Measurements from ENCODE around the gene REPS2. TPM values are rescaled to one million over a fixed set of nuclear protein-coding genes. Genes with fewer than 3 reads are reported as not detected.
A peak's percentile ranks its signal among the peaks of the same experiment; 100 is the strongest.
"Not testable (repeated sequence)": the region's sequence is repeated elsewhere in the genome, so short reads cannot be mapped to it uniquely, and the experiment has no call there.

REPS2 gene
- total RNA-seq, 2 donors from 2014 or later: 15.8 to 19.7 TPM

GRCh38 chrX:16953606-16954211 lies 7.3 kb downstream of the REPS2 start:
- intact Hi-C loops (cut with DNase I): no loop called here
- DNase-seq (no peak), ATAC-seq (peak; percentile 64)
- H3K4me1 ChIP-seq: peaks cover 23% of the 10 kb centered on the region
- no peak overlapping the region for H3K4me3 ChIP-seq
- no peaks in the 10 kb centered on the region for H3K27me3 ChIP-seq
- 32 to 35% methylated on average over 7 of the region's 7 CpGs for WGBS, 2 donors
- no peaks in the 10 kb centered on the region for H3K9me3 ChIP-seq
- no peak for TF ChIP-seq POLR2A (IDR thresholded peaks at IDR 0.05)
- TF ChIP-seq, protein P1, sequence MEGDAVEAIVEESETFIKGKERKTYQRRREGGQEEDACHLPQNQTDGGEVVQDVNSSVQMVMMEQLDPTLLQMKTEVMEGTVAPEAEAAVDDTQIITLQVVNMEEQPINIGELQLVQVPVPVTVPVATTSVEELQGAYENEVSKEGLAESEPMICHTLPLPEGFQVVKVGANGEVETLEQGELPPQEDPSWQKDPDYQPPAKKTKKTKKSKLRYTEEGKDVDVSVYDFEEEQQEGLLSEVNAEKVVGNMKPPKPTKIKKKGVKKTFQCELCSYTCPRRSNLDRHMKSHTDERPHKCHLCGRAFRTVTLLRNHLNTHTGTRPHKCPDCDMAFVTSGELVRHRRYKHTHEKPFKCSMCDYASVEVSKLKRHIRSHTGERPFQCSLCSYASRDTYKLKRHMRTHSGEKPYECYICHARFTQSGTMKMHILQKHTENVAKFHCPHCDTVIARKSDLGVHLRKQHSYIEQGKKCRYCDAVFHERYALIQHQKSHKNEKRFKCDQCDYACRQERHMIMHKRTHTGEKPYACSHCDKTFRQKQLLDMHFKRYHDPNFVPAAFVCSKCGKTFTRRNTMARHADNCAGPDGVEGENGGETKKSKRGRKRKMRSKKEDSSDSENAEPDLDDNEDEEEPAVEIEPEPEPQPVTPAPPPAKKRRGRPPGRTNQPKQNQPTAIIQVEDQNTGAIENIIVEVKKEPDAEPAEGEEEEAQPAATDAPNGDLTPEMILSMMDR (IDR thresholded peaks at IDR 0.05): no peak
- peak overlapping the region in 1 of 4 donors; percentile 29 for H3K27ac ChIP-seq
- H3K36me3 ChIP-seq (replicated peaks in 1 of 2; ENCODE audit: insufficient read depth in 1 of 2, low read depth in 2 of 2): no peaks in the 10 kb centered on the region

GRCh38 chrX:16957751-16958150 lies 11.3 kb downstream of the REPS2 start:
- no peak overlapping the region for H3K4me3 ChIP-seq
- H3K27me3 ChIP-seq: no peaks in the 10 kb centered on the region
- no peak overlapping the region for H3K27ac ChIP-seq
- H3K4me1 ChIP-seq: peaks cover 19% of the 10 kb centered on the region
- no peak for DNase-seq
- intact Hi-C loops (cut with DNase I): no loop called here
- WGBS, 2 donors: 57 to 59% methylated on average over 3 of the region's 3 CpGs
- ATAC-seq: no peak
- no peaks in the 10 kb centered on the region for H3K36me3 ChIP-seq (replicated peaks in 1 of 2; ENCODE audit: insufficient read depth in 1 of 2, low read depth in 2 of 2)
- TF ChIP-seq, protein P1 (IDR thresholded peaks at IDR 0.05): no peak
- TF ChIP-seq POLR2A (IDR thresholded peaks at IDR 0.05): no peak
- H3K9me3 ChIP-seq: no peaks in the 10 kb centered on the region

DNA sequence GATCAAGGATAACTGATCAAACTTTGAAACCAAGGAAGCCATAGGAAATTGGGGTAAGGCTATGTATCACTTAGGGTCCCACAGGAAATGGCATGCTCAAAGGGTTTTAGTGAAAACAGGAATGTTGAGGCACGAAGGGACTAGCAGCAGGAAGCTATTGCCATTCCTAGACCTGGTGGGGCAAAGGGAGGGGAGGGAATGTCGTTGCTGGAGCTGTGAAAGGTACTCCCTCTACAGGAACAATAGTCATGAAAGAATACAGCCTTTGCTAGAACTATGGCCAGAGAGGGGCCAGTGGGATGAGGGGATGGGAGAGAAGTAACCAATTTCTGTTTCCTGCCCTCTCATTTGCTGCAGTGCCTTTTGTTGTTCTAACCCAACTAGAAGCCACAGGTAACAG lies 11.9 kb downstream of the REPS2 start:
- 57% methylated on average over 1 of the region's 2 CpGs; no CpG with 5 or more reads in 1 of the 2 donors for WGBS, 2 donors
- intact Hi-C loops (cut with DNase I): no loop called here
- TF ChIP-seq, protein P1 (IDR thresholded peaks at IDR 0.05): no peak
- no peak for TF ChIP-seq POLR2A (IDR thresholded peaks at IDR 0.05)

GRCh38 chrX:16962661-16963060 lies 16.2 kb downstream of the REPS2 start:
- intact Hi-C loops (cut with DNase I); H3K27ac ChIP-seq; H3K4me3 ChIP-seq; DNase-seq; H3K9me3 ChIP-seq; H3K27me3 ChIP-seq; ATAC-seq; H3K36me3 ChIP-seq (replicated peaks in 1 of 2; ENCODE audit: insufficient read depth in 1 of 2, low read depth in 2 of 2); H3K4me1 ChIP-seq: not testable (repeated sequence)
- 98 to 100% methylated on average over 2 to 4 of the region's 4 CpGs for WGBS, 2 donors

More for the DNA sequence above, 11.9 kb downstream of the REPS2 start:
- Histone ChIP-seq H3K27ac (no peak overlapping the region), H3K27me3 (no peaks in the 10 kb centered on the region), H3K9me3 (no peaks in the 10 kb centered on the region), H3K4me1 (peaks cover 19% of the 10 kb centered on the region), H3K36me3 (replicated peaks in 1 of 2; ENCODE audit: insufficient read depth in 1 of 2, low read depth in 2 of 2) (no peaks in the 10 kb centered on the region), H3K4me3 (no peak overlapping the region)
- ATAC-seq: no peak
- no peak for DNase-seq

DNA sequence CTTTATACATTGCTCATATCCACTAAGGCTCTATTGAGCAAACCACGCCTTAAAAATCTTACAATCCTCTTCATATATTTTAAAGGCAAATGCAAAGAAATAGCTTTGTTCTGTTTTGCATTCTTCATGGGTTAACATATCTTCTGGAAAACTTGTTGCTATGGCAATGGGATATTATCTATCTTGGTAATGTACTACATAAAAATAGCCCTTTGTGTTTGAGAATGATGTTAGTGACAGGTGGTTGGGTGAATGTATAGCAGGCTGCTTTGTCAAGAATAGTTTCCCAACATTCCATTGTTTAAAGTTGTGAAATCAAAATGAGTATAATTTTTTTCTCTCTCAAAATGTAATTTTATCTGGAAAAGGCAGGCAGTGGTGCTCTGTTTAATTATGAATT lies 16.8 kb downstream of the REPS2 start:
- Histone ChIP-seq H3K9me3 (no peaks in the 10 kb centered on the region), H3K4me3 (no peak overlapping the region), H3K36me3 (replicated peaks in 1 of 2; ENCODE audit: insufficient read depth in 1 of 2, low read depth in 2 of 2) (no peaks in the 10 kb centered on the region), H3K27me3 (no peaks in the 10 kb centered on the region), H3K4me1 (no peaks in the 10 kb centered on the region), H3K27ac (no peak overlapping the region)
- intact Hi-C loops (cut with DNase I): no loop called here
- 95 to 100% methylated on average over 1 of the region's 1 CpG for WGBS, 2 donors
- ATAC-seq (no peak), DNase-seq (no peak)
- no peak for TF ChIP-seq POLR2A (IDR thresholded peaks at IDR 0.05)
- TF ChIP-seq, protein P1 (IDR thresholded peaks at IDR 0.05): no peak

- DNase-seq; H3K36me3 ChIP-seq (replicated peaks in 1 of 2; ENCODE audit: insufficient read depth in 1 of 2, low read depth in 2 of 2); H3K9me3 ChIP-seq; H3K27ac ChIP-seq; ATAC-seq; H3K27me3 ChIP-seq; intact Hi-C loops (cut with DNase I); H3K4me3 ChIP-seq; H3K4me1 ChIP-seq: not testable (repeated sequence)
- WGBS, 2 donors: no CpG with 5 or more reads among the region's 32 CpGs
Observed at GRCh38 chrX:16964976-16965375, 18.5 kb downstream of the REPS2 start.

Measured in body of pancreas (tissue), 4 donors.